ENCODE data around the gene ABCG1. TPM values are rescaled to one million over a fixed set of nuclear protein-coding genes. Genes with fewer than 3 reads are reported as not detected.

ABCG1 gene
- total RNA-seq (2022; extraction: Qiagen RNA extraction; ENCODE audit: low read depth), result 2.1 to 3.7 TPM (median 2.4 TPM) in 5 replicates

GRCh38 chr21:42218836-42219605 is at the start of gene ABCG1:
Gene ABCG1 (plus strand): TSS chr21:42219140. CDS start chr21:42219263, 123 bp downstream.

GRCh38 chr21:42315296-42315891 is 96.5 kb downstream of the ABCG1 start, which contains the start of gene TFF3:
Gene TFF3 (minus strand): TSS chr21:42315409. CDS start chr21:42315374, 35 bp downstream.

Other genes starting within 250 kb of the ABCG1 start
- gene ZBTB21, start 208.8 kb upstream of the ABCG1 start, total RNA-seq (2022; extraction: Qiagen RNA extraction; ENCODE audit: low read depth), result 5.9 to 7.7 TPM (median 6.9 TPM) in 5 replicates
- not detected in 5 replicates for gene UMODL1, start 147.8 kb upstream of the ABCG1 start, total RNA-seq (2022; extraction: Qiagen RNA extraction; ENCODE audit: low read depth)
- gene TFF3, start 96.3 kb downstream of the ABCG1 start, total RNA-seq (2022; extraction: Qiagen RNA extraction; ENCODE audit: low read depth), result not detected in 5 replicates
- gene TFF2, start 131.9 kb downstream of the ABCG1 start, total RNA-seq (2022; extraction: Qiagen RNA extraction; ENCODE audit: low read depth), result not detected in 5 replicates
- 24.2 to 31.5 TPM (median 30.5 TPM) in 5 replicates for gene TFF1, start 147.4 kb downstream of the ABCG1 start, total RNA-seq (2022; extraction: Qiagen RNA extraction; ENCODE audit: low read depth)
- 0.20 to 0.38 TPM (median 0.27 TPM) in 5 replicates for gene TMPRSS3, start 176.9 kb downstream of the ABCG1 start, total RNA-seq (2022; extraction: Qiagen RNA extraction; ENCODE audit: low read depth)
- 0.16 to 0.34 TPM (median 0.24 TPM) in 4 of 5 replicates, not detected in the other for gene UBASH3A, start 184.8 kb downstream of the ABCG1 start, total RNA-seq (2022; extraction: Qiagen RNA extraction; ENCODE audit: low read depth)